GM10847 (cell line): ENCODE measurements around the gene TRPM1.

ENCODE experiments used
- POLR2A ChIP-seq: IDR thresholded peaks from 2 replicates; pipeline ENCODE4 v1.6.1; 2011; ENCODE audit not compliant: insufficient read length; ENCODE audit errors: extremely low read depth

TRPM1 gene

GRCh38 chr15:31074321-31074720 is 27.2 kb downstream of the TRPM1 start:
- TF ChIP-seq POLR2A, result no peak

- TF ChIP-seq POLR2A, result no peak
Observed at GRCh38 chr15:31070867-31071266, 30.7 kb downstream of the TRPM1 start.

DNA sequence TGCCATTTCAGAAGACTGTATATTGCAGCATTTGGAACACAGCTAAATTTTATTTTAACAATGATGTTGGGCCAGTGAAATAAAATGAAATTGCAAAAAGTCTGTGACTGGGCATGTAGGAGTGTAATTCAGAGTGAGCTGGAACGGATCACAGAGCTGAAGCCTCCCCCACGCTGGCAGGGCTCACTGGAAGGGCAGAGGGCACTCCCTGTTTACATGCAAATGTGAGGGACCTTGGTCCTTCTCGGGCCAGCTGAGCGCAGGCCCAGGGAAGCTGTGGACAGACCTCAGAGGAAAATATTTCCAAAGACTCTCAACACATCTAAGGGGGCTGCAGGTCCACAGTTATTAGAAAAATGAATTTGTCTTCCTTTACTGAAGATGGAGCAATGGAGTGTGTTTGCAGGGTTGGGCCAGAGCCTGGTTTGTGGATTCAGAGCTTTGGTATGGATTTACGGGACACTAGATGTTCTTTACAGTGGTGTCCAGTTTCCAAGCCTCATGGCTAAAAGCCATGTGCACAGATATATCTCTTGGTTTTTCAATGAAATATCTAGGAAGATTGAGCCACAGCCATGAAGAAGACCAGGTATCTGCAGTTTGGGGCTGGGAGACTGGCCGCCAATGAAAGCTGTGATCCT is 32.0 kb downstream of the TRPM1 start:
- TF ChIP-seq POLR2A, result no peak

- no peak for TF ChIP-seq POLR2A
Observed at GRCh38 chr15:31067890-31068603, 33.5 kb downstream of the TRPM1 start.

- no peak for TF ChIP-seq POLR2A
Observed at GRCh38 chr15:31065824-31066223, 35.7 kb downstream of the TRPM1 start.

- no peak for TF ChIP-seq POLR2A
Observed at GRCh38 chr15:31062911-31063310, 38.6 kb downstream of the TRPM1 start.

DNA sequence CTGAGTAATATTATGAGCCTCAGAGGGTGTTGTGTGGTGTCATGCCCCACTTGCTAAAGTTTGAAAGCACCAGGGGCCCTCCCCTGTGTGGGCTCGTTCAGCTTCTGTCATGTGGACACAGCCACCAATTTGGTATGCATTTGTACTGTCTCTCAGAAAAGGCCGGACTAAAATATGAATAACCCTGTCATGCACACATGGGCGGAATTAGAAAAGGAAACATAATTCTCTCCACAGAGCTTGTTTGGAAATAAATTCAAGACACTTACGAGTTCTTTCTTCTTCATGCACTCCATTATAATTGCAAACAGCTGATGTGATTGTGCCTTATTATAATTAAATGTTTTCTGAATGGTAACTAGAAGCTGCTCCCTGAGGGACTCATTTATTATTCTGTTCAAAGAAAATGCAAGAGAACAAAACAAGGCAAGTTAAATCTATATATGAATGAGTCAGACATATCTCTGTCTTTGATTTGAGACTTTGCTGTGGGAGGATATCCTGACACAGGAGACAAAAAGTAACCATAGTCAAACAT is 39.1 kb downstream of the TRPM1 start:
- no peak for TF ChIP-seq POLR2A

- no peak for TF ChIP-seq POLR2A
Observed at GRCh38 chr15:31060429-31061140, 40.9 kb downstream of the TRPM1 start.

DNA sequence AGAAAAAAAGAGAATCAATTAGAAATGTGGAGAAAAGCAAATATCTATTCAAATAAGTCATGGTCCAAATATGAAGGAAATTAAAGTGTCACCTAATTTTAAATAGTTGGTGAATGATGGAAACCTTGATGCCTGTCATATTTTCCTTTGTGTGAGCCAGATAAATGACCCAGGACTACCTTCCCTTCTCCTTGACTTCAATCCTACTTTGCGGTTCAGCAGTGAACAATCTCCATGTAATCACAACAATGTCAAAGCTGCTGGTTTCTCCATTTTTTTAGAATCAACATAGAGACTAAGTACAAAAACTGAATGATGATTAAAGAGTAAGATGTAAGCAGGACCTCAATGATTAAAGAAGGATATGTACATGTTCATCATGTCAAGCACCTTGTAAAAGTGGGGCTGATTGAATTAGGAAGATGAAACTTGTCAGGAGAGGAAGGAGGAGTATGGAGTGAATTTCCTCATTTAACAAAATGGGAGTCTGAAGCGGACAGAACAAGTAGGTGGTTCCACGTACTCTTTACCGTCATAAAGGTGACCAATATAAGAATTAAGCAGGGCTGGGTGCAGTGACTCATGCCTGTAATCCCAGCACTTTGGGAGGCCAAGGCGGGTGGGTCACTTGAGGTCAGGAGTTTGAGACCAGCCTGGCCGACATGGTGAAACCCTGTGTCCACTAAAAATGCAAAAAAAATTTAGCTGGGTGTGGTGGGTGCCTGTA is 43.1 kb downstream of the TRPM1 start:
- TF ChIP-seq POLR2A, result no peak

- no peak for TF ChIP-seq POLR2A
Observed at GRCh38 chr15:31051496-31052080, 49.9 kb downstream of the TRPM1 start.

GRCh38 chr15:31050953-31051352 is 50.6 kb downstream of the TRPM1 start:
- TF ChIP-seq POLR2A, result no peak

- no peak for TF ChIP-seq POLR2A
Observed at GRCh38 chr15:31049682-31050615, 51.6 kb downstream of the TRPM1 start.

- no peak for TF ChIP-seq POLR2A
Observed at GRCh38 chr15:31049111-31049510, 52.4 kb downstream of the TRPM1 start.

GRCh38 chr15:31047437-31047836 is 54.1 kb downstream of the TRPM1 start:
- no peak for TF ChIP-seq POLR2A

GRCh38 chr15:31046759-31047359 is 54.7 kb downstream of the TRPM1 start:
- no peak for TF ChIP-seq POLR2A
